Central memory CD8-positive, alpha-beta T cell (primary cell): ENCODE measurements around the gene SLC43A1.
A peak's percentile ranks its signal among the peaks of the same experiment; 100 is the strongest.

Experiments used
- ATAC-seq: fragments of 150-1000 bp; cut with Tn5 transposase; replicated peaks from 2 replicates; pipeline ENCODE4 v1.10.0; 2022; ENCODE audit warnings: mild to moderate bottlenecking, moderate FRiP score, moderate number of reproducible peaks; ENCODE audit not compliant: poor library complexity, severe bottlenecking; ENCODE audit errors: extremely low read depth
- DNase-seq, 2 donors: peaks; one replicate each; pipeline ENCODE4 v3.0.0; 2021; ENCODE audit warnings: low spot score in 2 of 2
- H3K27ac Mint-ChIP-seq: one replicate; pipeline ENCODE4 v1.8.0; 2022; ENCODE audit warnings: low read depth, mild to moderate bottlenecking, moderate library complexity, mixed read lengths
- H3K27me3 Mint-ChIP-seq: one replicate; pipeline ENCODE4 v1.8.0; 2022; ENCODE audit warnings: mixed read lengths
- H3K36me3 Mint-ChIP-seq: one replicate; pipeline ENCODE4 v1.8.0; 2022; ENCODE audit warnings: mild to moderate bottlenecking, moderate library complexity, mixed read lengths; ENCODE audit not compliant: insufficient read depth
- H3K4me1 Mint-ChIP-seq: one replicate; pipeline ENCODE4 v1.8.0; 2022; ENCODE audit warnings: mixed read lengths
- H3K4me3 Mint-ChIP-seq: one replicate; pipeline ENCODE4 v1.8.0; 2022; ENCODE audit warnings: mild to moderate bottlenecking, moderate library complexity, mixed read lengths
- H3K9me3 Mint-ChIP-seq: one replicate; pipeline ENCODE4 v1.8.0; 2022; ENCODE audit warnings: mixed read lengths

The SLC43A1 gene

GRCh38 chr11:57501953-57502352 lies 13.5 kb downstream of the SLC43A1 start:
- H3K4me3 Mint-ChIP-seq: no peak overlapping the region
- H3K9me3 Mint-ChIP-seq: no peaks in the 10 kb centered on the region
- H3K27me3 Mint-ChIP-seq: no peaks in the 10 kb centered on the region
- no peak overlapping the region for H3K27ac Mint-ChIP-seq
- ATAC-seq (no peak), DNase-seq (no peak)
- no peaks in the 10 kb centered on the region for H3K4me1 Mint-ChIP-seq
- H3K36me3 Mint-ChIP-seq: no peaks in the 10 kb centered on the region

GRCh38 chr11:57500926-57501325 lies 14.6 kb downstream of the SLC43A1 start:
- Mint-ChIP-seq H3K9me3 (no peaks in the 10 kb centered on the region), H3K36me3 (peaks cover under 1% of the 10 kb centered on the region), H3K27ac (no peak overlapping the region), H3K4me1 (no peaks in the 10 kb centered on the region), H3K4me3 (no peak overlapping the region), H3K27me3 (no peaks in the 10 kb centered on the region)
- no peak for DNase-seq
- ATAC-seq: no peak

- DNase-seq (no peak), ATAC-seq (no peak)
- no peaks in the 10 kb centered on the region for H3K9me3 Mint-ChIP-seq
- H3K27ac Mint-ChIP-seq: no peak overlapping the region
- H3K4me3 Mint-ChIP-seq: no peak overlapping the region
- no peaks in the 10 kb centered on the region for H3K27me3 Mint-ChIP-seq
- peaks cover 2% of the 10 kb centered on the region for H3K36me3 Mint-ChIP-seq
- H3K4me1 Mint-ChIP-seq: no peaks in the 10 kb centered on the region
Measured at GRCh38 chr11:57500515-57500914, 15.0 kb downstream of the SLC43A1 start.

GRCh38 chr11:57499983-57500461 lies 15.5 kb downstream of the SLC43A1 start:
- H3K27ac Mint-ChIP-seq: no peak overlapping the region

GRCh38 chr11:57499413-57499982 lies 16.0 kb downstream of the SLC43A1 start:
- H3K4me3 Mint-ChIP-seq: no peak overlapping the region
- no peak overlapping the region for H3K27ac Mint-ChIP-seq
- no peaks in the 10 kb centered on the region for H3K9me3 Mint-ChIP-seq
- H3K4me1 Mint-ChIP-seq: no peaks in the 10 kb centered on the region
- H3K27me3 Mint-ChIP-seq: no peaks in the 10 kb centered on the region
- DNase-seq (no peak), ATAC-seq (no peak)
- H3K36me3 Mint-ChIP-seq: peaks cover 2% of the 10 kb centered on the region

More at GRCh38 chr11:57499983-57500461, 15.5 kb downstream of the SLC43A1 start:
- ATAC-seq (no peak), DNase-seq (no peak)
- no peaks in the 10 kb centered on the region for H3K9me3 Mint-ChIP-seq
- no peak overlapping the region for H3K4me3 Mint-ChIP-seq
- no peaks in the 10 kb centered on the region for H3K4me1 Mint-ChIP-seq
- peaks cover 2% of the 10 kb centered on the region for H3K36me3 Mint-ChIP-seq
- no peaks in the 10 kb centered on the region for H3K27me3 Mint-ChIP-seq

- no peaks in the 10 kb centered on the region for H3K27me3 Mint-ChIP-seq
- ATAC-seq: no peak
- H3K4me1 Mint-ChIP-seq: no peaks in the 10 kb centered on the region
- no peak overlapping the region for H3K27ac Mint-ChIP-seq
- no peak for DNase-seq
- H3K9me3 Mint-ChIP-seq: no peaks in the 10 kb centered on the region
- peaks cover 2% of the 10 kb centered on the region for H3K36me3 Mint-ChIP-seq
- no peak overlapping the region for H3K4me3 Mint-ChIP-seq
Measured at GRCh38 chr11:57498540-57498939, 17.0 kb downstream of the SLC43A1 start.

- no peaks in the 10 kb centered on the region for H3K27me3 Mint-ChIP-seq
- no peaks in the 10 kb centered on the region for H3K9me3 Mint-ChIP-seq
- H3K27ac Mint-ChIP-seq: no peak overlapping the region
- ATAC-seq (no peak), DNase-seq (no peak)
- peaks cover 2% of the 10 kb centered on the region for H3K36me3 Mint-ChIP-seq
- H3K4me3 Mint-ChIP-seq: no peak overlapping the region
- no peaks in the 10 kb centered on the region for H3K4me1 Mint-ChIP-seq
Measured at GRCh38 chr11:57497303-57498247, 17.9 kb downstream of the SLC43A1 start.

- no peak for DNase-seq
- no peak overlapping the region for H3K4me3 Mint-ChIP-seq
- no peaks in the 10 kb centered on the region for H3K27me3 Mint-ChIP-seq
- peaks cover 2% of the 10 kb centered on the region for H3K36me3 Mint-ChIP-seq
- H3K27ac Mint-ChIP-seq: no peak overlapping the region
- H3K4me1 Mint-ChIP-seq: no peaks in the 10 kb centered on the region
- no peaks in the 10 kb centered on the region for H3K9me3 Mint-ChIP-seq
- no peak for ATAC-seq
Measured at GRCh38 chr11:57496109-57496820, 19.2 kb downstream of the SLC43A1 start.

- Mint-ChIP-seq H3K4me1 (no peaks in the 10 kb centered on the region), H3K4me3 (no peak overlapping the region)
Measured at GRCh38 chr11:57493507-57494503, 21.7 kb downstream of the SLC43A1 start.

GRCh38 chr11:57491371-57492061 lies 24.0 kb downstream of the SLC43A1 start:
- ATAC-seq: peak; percentile 36
- Mint-ChIP-seq H3K4me3 (no peak overlapping the region), H3K4me1 (no peaks in the 10 kb centered on the region), H3K9me3 (no peaks in the 10 kb centered on the region), H3K27me3 (no peaks in the 10 kb centered on the region), H3K36me3 (peaks cover 6% of the 10 kb centered on the region), H3K27ac (no peak overlapping the region)
- DNase-seq: no peak

More at GRCh38 chr11:57493507-57494503, 21.7 kb downstream of the SLC43A1 start:
- H3K36me3 Mint-ChIP-seq: peaks cover 4% of the 10 kb centered on the region
- DNase-seq (peak; percentile 50 to 65), ATAC-seq (peak; percentile 68)
- no peak overlapping the region for H3K27ac Mint-ChIP-seq
- H3K27me3 Mint-ChIP-seq: no peaks in the 10 kb centered on the region
- H3K9me3 Mint-ChIP-seq: no peaks in the 10 kb centered on the region

- DNase-seq: no peak
- Mint-ChIP-seq H3K4me3 (no peak overlapping the region), H3K9me3 (no peaks in the 10 kb centered on the region), H3K36me3 (peaks cover 4% of the 10 kb centered on the region), H3K27ac (no peak overlapping the region), H3K4me1 (no peaks in the 10 kb centered on the region), H3K27me3 (peaks cover 1% of the 10 kb centered on the region)
- no peak for ATAC-seq
Measured at GRCh38 chr11:57490456-57491248, 24.9 kb downstream of the SLC43A1 start.
